GM12874 (cell line): ENCODE measurements around the gene DGKZ.

Experiments used
- CTCF ChIP-seq: IDR thresholded peaks from 2 replicates; pipeline ENCODE4 v1.5.1; 2011; ENCODE audit warnings: low read depth, mild to moderate bottlenecking, control low read depth, low read length, moderate library complexity; ENCODE audit not compliant: insufficient read depth

DGKZ gene

GRCh38 chr11:46410021-46410420 lies 62.8 kb downstream of the DGKZ start:
- peak; percentile 20; the same call in 1 of the 2 replicates for TF ChIP-seq CTCF

DNA sequence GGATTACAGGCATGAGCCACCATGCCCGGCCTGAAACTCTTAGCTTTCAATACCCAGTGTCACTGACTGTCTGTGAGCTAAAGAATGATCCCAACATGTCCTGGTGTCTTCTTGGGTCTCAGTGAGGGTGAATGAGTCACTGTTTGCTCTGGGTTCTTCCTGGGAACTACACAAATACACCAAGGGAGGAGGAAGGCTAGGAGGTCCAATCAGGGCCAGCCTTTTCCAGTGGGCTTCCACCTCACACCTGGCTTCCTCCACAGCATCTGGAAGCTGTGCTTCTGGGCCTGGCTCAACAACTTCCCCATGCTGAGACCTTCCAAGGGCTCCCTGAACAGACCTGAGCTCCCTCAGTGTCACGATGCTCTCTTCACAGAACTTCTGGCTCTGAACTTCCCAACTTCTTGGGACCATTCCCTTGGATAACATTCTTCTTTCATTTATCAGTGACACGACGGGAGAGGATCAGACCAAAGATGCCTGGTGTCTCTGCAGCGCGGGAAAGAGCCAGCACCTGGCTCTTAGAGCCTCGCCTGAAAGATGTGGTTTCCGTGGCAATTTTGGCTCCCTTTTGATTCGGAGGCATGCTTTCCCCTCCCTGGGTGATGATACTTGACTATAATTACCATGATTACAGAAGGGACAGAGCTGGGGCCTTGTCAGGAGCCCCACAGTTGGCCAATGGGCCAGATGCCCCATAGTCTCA lies 66.7 kb downstream of the DGKZ start:
- TF ChIP-seq CTCF = no peak

- no peak for TF ChIP-seq CTCF
These were observed 67.2 kb downstream of the DGKZ start for GRCh38 chr11:46414466-46414796.

GRCh38 chr11:46414879-46415278 lies 67.6 kb downstream of the DGKZ start:
- TF ChIP-seq CTCF = no peak

DNA sequence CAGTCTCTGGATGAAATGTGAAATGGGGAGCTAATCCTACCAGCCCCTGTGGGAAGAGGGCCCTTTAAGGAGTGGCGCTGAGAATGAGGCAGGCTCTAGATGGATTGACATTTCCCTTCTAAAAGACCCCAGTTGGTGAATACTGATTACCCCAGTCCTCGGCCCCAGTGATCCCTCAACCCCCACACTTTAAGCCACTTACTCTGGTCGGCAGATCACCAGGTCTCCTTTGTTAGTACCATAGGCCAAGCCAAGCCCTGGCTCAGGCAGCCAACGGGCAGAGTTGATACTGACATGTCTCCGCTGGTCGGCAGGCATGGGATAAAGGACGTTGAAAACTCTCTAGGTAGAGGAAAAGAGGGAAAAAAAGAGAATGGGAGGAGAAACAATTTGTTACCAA lies 70.4 kb downstream of the DGKZ start:
- TF ChIP-seq CTCF = no peak

DNA sequence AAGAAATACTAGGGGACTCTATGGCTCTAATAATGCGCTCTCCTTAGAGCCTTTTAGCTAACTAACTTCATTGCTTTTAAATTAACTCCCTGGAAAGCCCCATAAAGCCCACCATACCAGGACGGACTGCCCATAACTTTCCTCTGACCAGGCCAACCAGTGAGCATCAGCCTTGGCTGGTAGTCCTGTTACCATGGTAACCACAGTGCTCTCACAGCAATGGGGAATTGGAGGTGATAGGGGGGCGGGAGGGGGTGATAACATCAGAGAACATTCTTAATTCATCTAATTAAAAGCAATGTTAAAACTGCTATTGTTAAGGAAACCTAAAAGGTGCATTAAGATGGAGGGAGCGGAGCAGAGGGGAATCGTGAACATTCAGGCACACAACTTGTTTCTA lies 71.5 kb downstream of the DGKZ start:
- TF ChIP-seq CTCF = no peak

DNA sequence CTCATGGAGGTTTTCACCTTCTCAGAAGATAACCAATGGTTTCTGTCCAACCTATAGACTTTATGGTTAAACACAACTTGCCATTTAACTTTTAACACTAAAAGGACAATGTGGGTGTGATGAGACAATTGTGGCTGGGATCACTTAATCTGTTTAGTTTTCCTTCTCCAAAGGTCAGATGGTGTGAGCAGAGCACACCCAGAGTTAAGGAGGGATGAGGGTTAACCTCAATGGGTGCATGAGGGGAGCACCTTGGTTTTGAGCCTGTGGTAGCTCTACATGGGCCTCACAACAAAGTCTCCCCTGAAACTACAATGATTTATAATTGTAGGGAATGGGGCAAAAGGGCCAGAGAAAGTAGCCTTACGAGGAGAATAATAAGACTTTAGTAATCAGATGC lies 73.2 kb downstream of the DGKZ start:
- no peak for TF ChIP-seq CTCF
